Mesothelial cell of epicardium (in vitro differentiated cells): ENCODE measurements around the gene GABPB1. TPM values are rescaled to one million over a fixed set of nuclear protein-coding genes. Genes with fewer than 3 reads are reported as not detected.

Experiments used
- DNase-seq, 2 experiments: peaks; one replicate each; pipeline ENCODE4 v3.0.0; 2021; ENCODE audit warnings: low spot score in 2 of 2; ENCODE audit not compliant: unreplicated experiment in 2 of 2
- H3K27ac Mint-ChIP-seq: 2 replicates; pipeline ENCODE4 v1.8.0; 2021; ENCODE audit warnings: mixed read lengths
- H3K27me3 Mint-ChIP-seq: 2 replicates; pipeline ENCODE4 v1.8.0; 2021; ENCODE audit warnings: low read depth, mixed read lengths
- H3K36me3 Mint-ChIP-seq: 2 replicates; pipeline ENCODE4 v1.8.0; 2021; ENCODE audit warnings: mixed read lengths
- H3K4me1 Mint-ChIP-seq: 2 replicates; pipeline ENCODE4 v1.8.0; 2021; ENCODE audit warnings: mixed read lengths
- H3K4me3 Mint-ChIP-seq: 2 replicates; pipeline ENCODE4 v1.8.0; 2021; ENCODE audit warnings: mild to moderate bottlenecking, moderate library complexity, mixed read lengths
- H3K9me3 Mint-ChIP-seq: 2 replicates; pipeline ENCODE4 v1.8.0; 2021; ENCODE audit warnings: mixed read lengths
- total RNA-seq: library from RNA; stranded (reverse); gene quantifications from 3 replicates; pipeline ENCODE4 v1.2.1, GENCODE V29; 2021
- TF ChIP-seq, protein P1 (sequence below): fragments of 200-600 bp; sonication (generic); IDR thresholded peaks from one replicate; pipeline ENCODE4 v1.5.0; 2021; ENCODE audit warnings: antibody characterized with exemption; ENCODE audit not compliant: unreplicated experiment

Gene GABPB1
- total RNA-seq, 1 donor from 2014 or later = 24.0 TPM

DNA sequence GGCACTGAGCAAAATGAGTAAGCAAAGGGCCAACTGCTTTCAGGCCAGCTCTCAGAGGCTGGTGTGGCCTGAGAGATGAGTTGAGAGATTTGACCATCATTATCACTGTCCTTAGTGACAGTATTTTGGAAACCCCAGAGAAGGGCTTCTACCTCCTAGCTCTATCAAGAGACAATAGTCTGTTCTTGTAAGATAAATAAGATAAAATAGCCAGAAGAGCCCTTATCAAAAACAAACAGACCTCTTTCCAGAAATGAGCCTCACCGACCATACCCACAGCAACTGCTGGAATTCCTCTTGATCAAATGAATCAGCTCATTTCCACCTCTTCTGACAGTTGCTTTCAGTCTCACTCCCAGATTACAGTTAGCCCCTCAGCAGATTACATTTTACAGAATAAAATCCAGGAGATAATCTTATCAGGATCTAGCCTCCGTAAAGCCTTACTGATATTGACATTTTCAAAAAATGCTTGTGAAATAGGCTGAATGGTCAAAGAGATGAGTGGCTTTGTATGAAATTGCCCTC is 94.0 kb downstream of the GABPB1 start:
- no peak for DNase-seq
- Mint-ChIP-seq H3K27ac (no peak overlapping the region), H3K4me1 (no peaks in the 10 kb centered on the region), H3K4me3 (no peak overlapping the region), H3K27me3 (peaks cover 20% of the 10 kb centered on the region), H3K36me3 (no peaks in the 10 kb centered on the region), H3K9me3 (no peaks in the 10 kb centered on the region)
- TF ChIP-seq, protein P1, sequence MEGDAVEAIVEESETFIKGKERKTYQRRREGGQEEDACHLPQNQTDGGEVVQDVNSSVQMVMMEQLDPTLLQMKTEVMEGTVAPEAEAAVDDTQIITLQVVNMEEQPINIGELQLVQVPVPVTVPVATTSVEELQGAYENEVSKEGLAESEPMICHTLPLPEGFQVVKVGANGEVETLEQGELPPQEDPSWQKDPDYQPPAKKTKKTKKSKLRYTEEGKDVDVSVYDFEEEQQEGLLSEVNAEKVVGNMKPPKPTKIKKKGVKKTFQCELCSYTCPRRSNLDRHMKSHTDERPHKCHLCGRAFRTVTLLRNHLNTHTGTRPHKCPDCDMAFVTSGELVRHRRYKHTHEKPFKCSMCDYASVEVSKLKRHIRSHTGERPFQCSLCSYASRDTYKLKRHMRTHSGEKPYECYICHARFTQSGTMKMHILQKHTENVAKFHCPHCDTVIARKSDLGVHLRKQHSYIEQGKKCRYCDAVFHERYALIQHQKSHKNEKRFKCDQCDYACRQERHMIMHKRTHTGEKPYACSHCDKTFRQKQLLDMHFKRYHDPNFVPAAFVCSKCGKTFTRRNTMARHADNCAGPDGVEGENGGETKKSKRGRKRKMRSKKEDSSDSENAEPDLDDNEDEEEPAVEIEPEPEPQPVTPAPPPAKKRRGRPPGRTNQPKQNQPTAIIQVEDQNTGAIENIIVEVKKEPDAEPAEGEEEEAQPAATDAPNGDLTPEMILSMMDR = no peak

DNA sequence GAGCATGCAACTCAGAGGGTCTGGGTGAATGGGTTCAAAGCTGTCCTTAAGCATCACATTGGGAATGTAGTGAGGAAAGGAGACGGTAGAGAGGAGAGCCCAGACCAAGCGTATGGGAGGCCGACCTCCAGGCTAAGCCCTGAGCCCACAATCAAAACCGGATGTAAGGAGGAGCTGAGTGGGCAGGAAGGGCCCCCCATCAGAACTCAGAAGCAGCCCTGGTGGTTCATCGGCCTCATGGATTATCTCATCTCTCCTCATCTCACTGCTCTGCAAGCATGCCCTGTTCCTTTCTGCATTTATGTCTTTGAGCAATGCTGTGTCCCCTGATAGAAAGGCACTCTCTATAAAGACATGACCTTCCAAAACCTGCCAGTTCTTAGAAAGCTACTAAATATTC is 95.7 kb downstream of the GABPB1 start:
- TF ChIP-seq, protein P1 = no peak
- no peak overlapping the region for H3K27ac Mint-ChIP-seq

DNA sequence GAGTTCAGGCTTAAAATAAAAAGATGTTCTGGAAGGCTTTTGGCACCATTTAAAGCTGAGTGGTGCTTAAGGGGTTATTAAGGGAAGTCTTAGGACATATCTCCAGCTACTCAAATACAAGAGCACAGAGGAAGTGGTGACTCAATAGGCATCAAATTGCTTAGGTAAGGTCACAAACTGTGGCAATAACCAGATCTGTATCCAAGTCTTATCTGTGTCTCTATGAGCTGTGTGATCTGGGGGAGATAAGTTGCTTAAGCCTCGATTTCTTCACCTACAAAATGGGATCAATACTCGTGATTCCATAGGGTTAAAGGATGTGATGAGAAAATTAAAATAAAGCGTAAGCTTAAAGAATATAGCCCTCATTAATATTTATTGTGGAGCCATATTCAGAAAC is 97.1 kb downstream of the GABPB1 start:
- Mint-ChIP-seq H3K36me3 (no peaks in the 10 kb centered on the region), H3K4me1 (no peaks in the 10 kb centered on the region), H3K27me3 (peaks cover 16% of the 10 kb centered on the region), H3K9me3 (no peaks in the 10 kb centered on the region), H3K27ac (no peak overlapping the region), H3K4me3 (no peak overlapping the region)
- DNase-seq = no peak
- TF ChIP-seq, protein P1 = no peak

More for the DNA sequence above, 95.7 kb downstream of the GABPB1 start:
- no peaks in the 10 kb centered on the region for H3K36me3 Mint-ChIP-seq
- no peaks in the 10 kb centered on the region for H3K9me3 Mint-ChIP-seq
- DNase-seq = no peak
- no peaks in the 10 kb centered on the region for H3K4me1 Mint-ChIP-seq
- H3K4me3 Mint-ChIP-seq = no peak overlapping the region
- peaks cover 18% of the 10 kb centered on the region for H3K27me3 Mint-ChIP-seq

DNA sequence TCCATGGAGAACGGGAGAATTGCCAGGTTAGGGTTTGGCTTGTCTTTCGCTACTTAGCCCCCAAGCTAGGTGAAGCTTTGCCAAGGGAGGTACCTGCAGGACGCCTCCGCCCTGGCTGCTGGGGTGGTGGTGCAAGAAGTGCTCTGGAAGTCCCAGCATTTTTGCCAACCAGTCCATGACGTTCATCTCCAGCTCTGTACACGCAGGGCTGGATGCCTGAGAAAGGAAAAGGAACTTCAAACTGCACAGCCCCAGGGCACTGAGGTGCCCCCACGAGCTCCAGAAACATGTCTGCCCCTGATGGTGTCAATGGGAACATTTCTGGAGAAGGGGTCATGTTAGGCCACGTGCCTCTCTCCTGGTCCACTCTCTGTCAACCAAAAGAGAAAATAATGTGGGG is 97.7 kb downstream of the GABPB1 start:
- Mint-ChIP-seq H3K9me3 (no peaks in the 10 kb centered on the region), H3K36me3 (no peaks in the 10 kb centered on the region), H3K4me3 (no peak overlapping the region), H3K4me1 (no peaks in the 10 kb centered on the region), H3K27ac (no peak overlapping the region), H3K27me3 (peaks cover 13% of the 10 kb centered on the region)
- no peak for DNase-seq
- TF ChIP-seq, protein P1 = no peak

DNA sequence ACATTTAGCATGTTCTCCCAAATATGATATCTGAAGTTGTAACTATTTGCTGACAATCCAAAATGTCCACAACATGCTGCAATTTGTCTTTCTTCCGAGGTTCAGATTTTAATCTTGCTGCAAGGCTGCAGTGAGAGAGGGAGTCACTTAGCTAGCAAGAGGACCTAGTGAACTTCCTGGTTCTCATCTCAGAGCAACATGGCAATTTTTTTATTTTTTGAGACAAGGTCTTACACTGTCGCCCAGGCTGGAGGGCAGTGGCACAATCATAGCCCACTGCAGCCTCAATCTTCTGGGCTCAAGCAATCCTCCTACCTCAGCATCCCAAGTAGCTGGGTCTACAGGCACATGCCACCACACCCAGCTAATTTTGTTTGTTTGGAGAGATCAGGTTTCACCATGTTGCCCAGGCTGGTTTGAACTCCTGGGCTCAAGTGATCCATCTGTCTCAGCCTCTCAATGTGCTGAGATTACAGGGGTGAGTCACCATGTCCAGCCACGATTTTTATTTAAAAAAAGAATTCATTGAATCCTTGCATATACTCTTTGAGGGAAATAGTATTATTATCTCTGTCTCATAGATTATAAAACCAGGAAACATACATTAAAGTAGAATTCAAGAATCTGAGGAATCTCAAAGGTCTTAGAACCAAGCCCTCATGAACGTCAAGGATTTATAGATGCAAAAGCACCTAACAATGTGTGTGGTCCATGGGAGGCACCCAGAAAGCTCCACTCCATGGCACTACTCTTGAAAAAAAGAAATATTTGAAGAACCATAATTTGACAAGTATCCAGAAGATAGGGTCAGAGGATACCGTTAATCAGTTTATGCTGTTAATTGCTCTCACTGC is 98.6 kb downstream of the GABPB1 start:
- H3K27me3 Mint-ChIP-seq = peaks cover 15% of the 10 kb centered on the region

More for the DNA sequence above, 98.6 kb downstream of the GABPB1 start:
- Mint-ChIP-seq H3K36me3 (no peaks in the 10 kb centered on the region), H3K4me3 (no peak overlapping the region), H3K4me1 (no peaks in the 10 kb centered on the region), H3K9me3 (no peaks in the 10 kb centered on the region), H3K27ac (no peak overlapping the region)
- TF ChIP-seq, protein P1 = no peak
- no peak for DNase-seq
